Measurements from ENCODE around the gene MARCO. TPM values are rescaled to one million over a fixed set of nuclear protein-coding genes. Genes with fewer than 3 reads are reported as not detected.
"Not testable (repeated sequence)": the region's sequence is repeated elsewhere in the genome, so short reads cannot be mapped to it uniquely, and the experiment has no call there.

MARCO gene
- total RNA-seq, 1 donor from 2014 or later, result 28.4 TPM

DNA sequence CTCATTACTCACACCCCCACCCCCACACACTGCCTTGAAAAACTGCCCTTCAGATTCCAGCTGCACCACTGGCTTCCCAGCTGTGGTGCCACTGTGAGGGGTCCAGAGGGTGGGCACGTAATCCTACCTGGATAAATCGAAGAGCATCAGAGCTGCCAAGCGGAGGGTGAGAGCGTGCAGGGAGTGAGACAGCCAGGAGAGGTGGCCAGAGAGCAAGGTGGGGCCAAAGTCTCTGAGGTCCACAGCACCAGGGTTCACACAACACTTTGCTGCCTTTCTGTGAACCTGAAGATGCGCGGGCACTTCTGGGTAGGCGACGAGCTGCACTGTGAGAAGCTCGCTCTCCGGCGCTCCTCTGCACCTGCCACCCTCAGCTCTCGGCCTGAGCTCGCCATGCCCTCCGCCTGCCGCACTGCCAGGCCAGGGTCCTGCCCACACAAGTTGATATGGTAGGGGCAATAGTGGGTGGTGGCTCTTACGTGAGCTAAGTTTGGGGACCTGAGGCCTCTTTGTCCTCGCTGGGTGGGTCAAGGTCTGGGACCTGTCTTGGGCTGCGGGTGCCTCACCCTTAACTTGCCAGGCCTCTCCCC is 83.9 kb downstream of the MARCO start:
- no peaks in the 10 kb centered on the region for H3K27me3 ChIP-seq
- H3K36me3 ChIP-seq, result no peaks in the 10 kb centered on the region
- no peak for DNase-seq (ENCODE audit: low spot score in 2 of 2)
- no peaks in the 10 kb centered on the region for H3K4me1 ChIP-seq
- no peak overlapping the region for H3K27ac ChIP-seq
- intact Hi-C loops (cut with DNase I), result no loop called here
- H3K4me3 ChIP-seq, result no peak overlapping the region
- TF ChIP-seq, protein P1, sequence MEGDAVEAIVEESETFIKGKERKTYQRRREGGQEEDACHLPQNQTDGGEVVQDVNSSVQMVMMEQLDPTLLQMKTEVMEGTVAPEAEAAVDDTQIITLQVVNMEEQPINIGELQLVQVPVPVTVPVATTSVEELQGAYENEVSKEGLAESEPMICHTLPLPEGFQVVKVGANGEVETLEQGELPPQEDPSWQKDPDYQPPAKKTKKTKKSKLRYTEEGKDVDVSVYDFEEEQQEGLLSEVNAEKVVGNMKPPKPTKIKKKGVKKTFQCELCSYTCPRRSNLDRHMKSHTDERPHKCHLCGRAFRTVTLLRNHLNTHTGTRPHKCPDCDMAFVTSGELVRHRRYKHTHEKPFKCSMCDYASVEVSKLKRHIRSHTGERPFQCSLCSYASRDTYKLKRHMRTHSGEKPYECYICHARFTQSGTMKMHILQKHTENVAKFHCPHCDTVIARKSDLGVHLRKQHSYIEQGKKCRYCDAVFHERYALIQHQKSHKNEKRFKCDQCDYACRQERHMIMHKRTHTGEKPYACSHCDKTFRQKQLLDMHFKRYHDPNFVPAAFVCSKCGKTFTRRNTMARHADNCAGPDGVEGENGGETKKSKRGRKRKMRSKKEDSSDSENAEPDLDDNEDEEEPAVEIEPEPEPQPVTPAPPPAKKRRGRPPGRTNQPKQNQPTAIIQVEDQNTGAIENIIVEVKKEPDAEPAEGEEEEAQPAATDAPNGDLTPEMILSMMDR (IDR thresholded peaks at IDR 0.05), result no peak
- no peaks in the 10 kb centered on the region for H3K9me3 ChIP-seq

DNA sequence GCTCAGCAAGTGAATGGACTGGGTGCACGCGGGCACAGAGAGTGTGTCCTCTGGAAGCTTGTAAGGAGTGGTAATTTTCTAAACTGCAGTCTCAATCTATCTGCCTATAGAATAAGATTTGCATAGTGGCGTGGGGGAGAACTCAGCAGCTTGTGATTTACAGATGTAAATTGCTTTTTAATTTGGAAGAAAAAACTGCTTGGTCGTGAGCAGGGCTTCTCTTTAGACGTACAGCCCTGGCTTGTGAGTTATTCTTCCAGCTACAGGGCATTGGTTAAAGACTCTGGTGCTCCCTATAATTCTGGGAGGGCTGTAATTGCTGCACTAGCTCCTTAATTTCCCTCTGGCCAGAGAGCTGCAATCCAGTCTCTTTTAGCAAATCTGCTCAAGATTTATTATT is 84.9 kb downstream of the MARCO start:
- H3K27ac ChIP-seq, result no peak overlapping the region
- TF ChIP-seq, protein P1 (IDR thresholded peaks at IDR 0.05), result no peak
- DNase-seq (ENCODE audit: low spot score in 2 of 2), result no peak
- intact Hi-C loops (cut with DNase I), result no loop called here
- no peaks in the 10 kb centered on the region for H3K36me3 ChIP-seq
- no peaks in the 10 kb centered on the region for H3K9me3 ChIP-seq
- H3K4me1 ChIP-seq, result no peaks in the 10 kb centered on the region
- H3K27me3 ChIP-seq, result no peaks in the 10 kb centered on the region
- H3K4me3 ChIP-seq, result no peak overlapping the region

DNA sequence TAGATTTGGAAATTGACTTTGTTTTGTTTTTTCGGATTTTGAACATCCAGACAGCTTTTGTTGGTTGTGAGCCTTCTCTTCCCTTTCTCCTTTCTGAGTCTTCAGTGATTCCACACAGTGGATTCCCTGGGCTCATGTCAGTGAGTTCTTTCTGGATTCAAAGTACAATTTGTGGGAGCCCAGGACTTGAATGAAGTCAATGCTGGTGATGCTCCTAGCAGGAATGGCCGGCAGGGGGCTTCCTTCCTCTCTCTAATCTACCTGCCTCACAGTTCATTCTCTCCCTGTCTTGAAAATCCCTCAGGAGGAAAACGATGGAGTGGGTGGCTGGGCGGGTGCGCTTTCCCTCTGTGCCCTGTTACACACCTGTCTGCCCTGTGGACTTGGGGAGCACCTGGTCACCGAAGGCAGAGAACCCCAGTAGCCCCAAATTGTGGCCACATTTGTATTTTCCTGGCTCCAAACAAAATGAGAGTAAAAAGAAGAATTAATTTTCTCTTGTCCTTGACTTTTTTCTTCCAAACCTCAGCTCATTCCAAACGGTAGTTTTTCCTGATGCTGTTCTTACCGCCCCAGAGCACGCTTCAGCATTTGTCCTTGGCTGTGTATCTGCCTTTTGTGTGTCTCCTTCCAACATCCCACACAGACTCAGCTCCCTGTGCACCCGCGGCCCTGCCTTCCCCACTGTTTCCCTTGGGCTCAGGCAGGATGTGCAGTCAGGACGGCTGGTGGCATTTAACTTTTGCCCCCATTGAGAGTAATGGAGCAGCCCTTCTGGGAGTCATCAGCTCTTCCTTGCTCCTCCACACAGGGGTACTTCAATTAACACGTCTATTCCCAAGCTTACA is 86.6 kb downstream of the MARCO start:
- H3K27me3 ChIP-seq, result no peaks in the 10 kb centered on the region
- TF ChIP-seq, protein P1 (IDR thresholded peaks at IDR 0.05), result peak in 1 of 3 experiments; percentile 19
- no peaks in the 10 kb centered on the region for H3K9me3 ChIP-seq
- intact Hi-C loops (cut with DNase I), result no loop called here
- DNase-seq (ENCODE audit: low spot score in 2 of 2), result no peak
- H3K4me3 ChIP-seq, result no peak overlapping the region
- H3K36me3 ChIP-seq, result no peaks in the 10 kb centered on the region
- H3K4me1 ChIP-seq, result no peaks in the 10 kb centered on the region
- H3K27ac ChIP-seq, result no peak overlapping the region

DNA sequence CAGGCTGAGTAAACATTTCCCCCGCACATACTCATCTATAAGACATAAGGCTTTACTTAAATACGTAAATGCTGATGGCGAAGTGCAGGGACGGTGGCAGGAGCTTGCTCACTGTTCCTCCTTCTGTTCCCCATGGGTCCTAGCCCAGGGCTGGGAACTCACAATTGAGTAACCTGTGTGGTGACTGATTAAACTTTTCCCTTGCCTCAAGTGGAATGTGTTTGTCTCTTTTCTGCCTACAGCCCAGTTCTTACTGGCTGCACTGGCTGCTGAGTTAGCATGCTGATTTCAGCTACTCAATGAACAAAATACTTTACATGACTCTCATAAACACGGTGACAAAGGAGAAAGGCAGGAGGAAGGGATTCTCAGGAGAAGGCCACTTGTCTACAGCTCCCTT is 87.3 kb downstream of the MARCO start:
- Histone ChIP-seq H3K27ac (no peak overlapping the region), H3K27me3 (no peaks in the 10 kb centered on the region), H3K9me3 (no peaks in the 10 kb centered on the region), H3K4me3 (no peak overlapping the region), H3K4me1 (no peaks in the 10 kb centered on the region), H3K36me3 (no peaks in the 10 kb centered on the region)
- intact Hi-C loops (cut with DNase I), result no loop called here
- no peak for DNase-seq (ENCODE audit: low spot score in 2 of 2)
- TF ChIP-seq, protein P1 (IDR thresholded peaks at IDR 0.05), result no peak

DNA sequence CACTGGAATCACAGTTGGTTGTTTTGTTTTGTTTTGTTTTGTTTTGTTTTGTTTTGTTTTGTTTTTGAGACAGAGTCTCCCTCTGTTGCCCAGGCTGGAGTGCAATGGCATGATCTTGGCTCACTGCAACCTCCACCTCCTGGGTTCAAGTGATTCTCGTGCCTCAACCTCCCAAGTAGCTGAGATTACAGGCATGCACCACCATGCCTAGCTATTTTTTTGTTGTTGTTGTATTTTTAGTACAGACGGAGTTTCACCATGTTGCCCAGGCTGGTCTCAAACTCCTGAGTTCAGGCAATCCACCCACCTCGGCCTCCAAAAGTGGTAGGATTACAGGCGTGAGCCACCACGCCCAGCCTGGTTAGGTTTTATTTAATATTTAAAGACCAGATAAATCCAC is 95.9 kb downstream of the MARCO start:
- H3K27me3 ChIP-seq; H3K4me3 ChIP-seq; intact Hi-C loops (cut with DNase I); DNase-seq (ENCODE audit: low spot score in 2 of 2); H3K9me3 ChIP-seq; H3K36me3 ChIP-seq; H3K4me1 ChIP-seq; H3K27ac ChIP-seq: not testable (repeated sequence)

DNA sequence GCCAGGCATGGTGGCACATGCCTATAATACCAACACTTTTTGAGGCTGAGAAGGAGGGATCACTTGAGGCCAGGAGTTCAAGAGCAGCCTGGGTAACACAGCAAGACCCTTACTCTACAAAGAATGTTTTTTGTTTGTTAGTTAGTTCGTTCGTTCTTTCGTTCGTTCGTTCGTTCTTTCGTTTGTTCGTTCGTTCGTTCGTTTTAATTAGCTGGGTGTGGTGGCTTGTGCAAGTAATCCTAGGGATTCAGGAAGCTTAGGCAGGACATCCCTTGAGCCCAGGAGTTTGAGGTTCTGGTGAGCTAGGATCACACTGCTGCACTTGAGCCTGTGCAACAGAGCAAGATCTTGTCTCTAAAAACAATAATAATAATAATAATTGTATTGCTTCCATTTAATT is 98.7 kb downstream of the MARCO start:
- Histone ChIP-seq H3K27me3 (no peaks in the 10 kb centered on the region), H3K4me3 (no peak overlapping the region), H3K27ac (no peak overlapping the region), H3K4me1 (no peaks in the 10 kb centered on the region), H3K9me3 (peaks cover 0 to 9% of the 10 kb centered on the region in 2 donors), H3K36me3 (no peaks in the 10 kb centered on the region)
- no peak for DNase-seq (ENCODE audit: low spot score in 2 of 2)
- TF ChIP-seq, protein P1 (IDR thresholded peaks at IDR 0.05), result no peak
- intact Hi-C loops (cut with DNase I), result no loop called here

Data from ascending aorta (tissue), 2 donors.